ENCODE measurements around the gene MRI1. TPM values are rescaled to one million over a fixed set of nuclear protein-coding genes. Genes with fewer than 3 reads are reported as not detected.

MRI1 gene
- total RNA-seq, 4 donors from 2014 or later, result 63.0 to 304 (median 99.2) TPM

GRCh38 chr19:13795595-13796300, 31.4 kb downstream of the MRI1 start:
- intact Hi-C loops (cut with DNase I; ENCODE audit: low total_unique reads), result no loop called here
- no peaks in the 10 kb centered on the region for H3K27me3 ChIP-seq
- H3K36me3 ChIP-seq, result no peaks in the 10 kb centered on the region
- no peaks in the 10 kb centered on the region for H3K9me3 ChIP-seq
- H3K4me3 ChIP-seq, result peak overlapping the region; percentile 75 to 96 (median 88)
- TF ChIP-seq POLR2A (IDR thresholded peaks at IDR 0.05), result no peak
- no peak for TF ChIP-seq EP300 (IDR thresholded peaks at IDR 0.05; ENCODE audit: low read depth)
- TF ChIP-seq POLR2AphosphoS5 (IDR thresholded peaks at IDR 0.05), result no peak
- TF ChIP-seq CTCF (IDR thresholded peaks at IDR 0.05), result no peak
- 8 to 43% methylated on average over 3 to 30 of the region's 42 CpGs for WGBS, 2 donors (ENCODE audit: low coverage in 1 of 2)
- in situ Hi-C loops (cut with MboI; ENCODE audit: low pct_ligation_motif_present in 1 of 4, low pct_unique_long_range_greater_than_20kb in 1 of 4, low sequenced_read_pairs in 3 of 4), result no loop called here
- peaks cover 9 to 36% (median 32%) of the 10 kb centered on the region in 4 donors for H3K4me1 ChIP-seq
- H3K27ac ChIP-seq, result peak overlapping the region; percentile 92 to 95 (median 92)
- DNase-seq, result no peak

GRCh38 chr19:13796301-13797057, 32.2 kb downstream of the MRI1 start:
- DNase-seq, result peak; percentile 51
- intact Hi-C loops (cut with DNase I; ENCODE audit: low total_unique reads) (no loop called here), in situ Hi-C loops (cut with MboI; ENCODE audit: low pct_ligation_motif_present in 1 of 4, low pct_unique_long_range_greater_than_20kb in 1 of 4, low sequenced_read_pairs in 3 of 4) (no loop called here)
- Histone ChIP-seq H3K27me3 (no peaks in the 10 kb centered on the region), H3K4me1 (peaks cover 9 to 36% (median 32%) of the 10 kb centered on the region in 4 donors), H3K36me3 (no peaks in the 10 kb centered on the region), H3K9me3 (no peaks in the 10 kb centered on the region), H3K4me3 (peak overlapping the region in 3 of 4 donors; percentile 75 to 96 (median 80)), H3K27ac (peak overlapping the region; percentile 92 to 95 (median 92))
- 22 to 30% methylated on average over 4 to 12 of the region's 12 CpGs for WGBS, 2 donors (ENCODE audit: low coverage in 1 of 2)
- TF ChIP-seq EP300 (IDR thresholded peaks at IDR 0.05; ENCODE audit: low read depth) (no peak), CTCF (IDR thresholded peaks at IDR 0.05) (peak in 1 of 5 experiments; percentile 14), POLR2A (IDR thresholded peaks at IDR 0.05) (no peak), POLR2AphosphoS5 (IDR thresholded peaks at IDR 0.05) (peak in 2 of 3 donors; percentile 9 to 17)

- Histone ChIP-seq H3K4me3 (no peak overlapping the region), H3K27ac (peak overlapping the region; percentile 92 to 95 (median 92)), H3K36me3 (no peaks in the 10 kb centered on the region), H3K4me1 (peaks cover 9 to 36% (median 32%) of the 10 kb centered on the region in 4 donors), H3K27me3 (no peaks in the 10 kb centered on the region), H3K9me3 (no peaks in the 10 kb centered on the region)
- DNase-seq, result no peak
- TF ChIP-seq POLR2AphosphoS5 (IDR thresholded peaks at IDR 0.05), result no peak
- intact Hi-C loops (cut with DNase I; ENCODE audit: low total_unique reads) (no loop called here), in situ Hi-C loops (cut with MboI; ENCODE audit: low pct_ligation_motif_present in 1 of 4, low pct_unique_long_range_greater_than_20kb in 1 of 4, low sequenced_read_pairs in 3 of 4) (no loop called here)
- 67% methylated on average over 4 of the region's 4 CpGs; no CpG with 5 or more reads in 1 of the 2 donors for WGBS, 2 donors (ENCODE audit: low coverage in 1 of 2)
Observed at GRCh38 chr19:13797058-13797440, 32.7 kb downstream of the MRI1 start.

GRCh38 chr19:13797870-13798269, 33.5 kb downstream of the MRI1 start:
- Histone ChIP-seq H3K27ac (peak overlapping the region in 3 of 4 donors; percentile 92 to 95 (median 92)), H3K9me3 (no peaks in the 10 kb centered on the region), H3K4me1 (peaks cover 9 to 36% (median 32%) of the 10 kb centered on the region in 4 donors), H3K4me3 (no peak overlapping the region), H3K36me3 (no peaks in the 10 kb centered on the region), H3K27me3 (no peaks in the 10 kb centered on the region)
- WGBS, 2 donors (ENCODE audit: low coverage in 1 of 2), result 22 to 40% methylated on average over 6 to 7 of the region's 7 CpGs
- no peak for DNase-seq
- in situ Hi-C loops (cut with MboI; ENCODE audit: low pct_ligation_motif_present in 1 of 4, low pct_unique_long_range_greater_than_20kb in 1 of 4, low sequenced_read_pairs in 3 of 4), result no loop called here
- intact Hi-C loops (cut with DNase I; ENCODE audit: low total_unique reads), result no loop called here
- no peak for TF ChIP-seq POLR2A (IDR thresholded peaks at IDR 0.05)
- no peak for TF ChIP-seq CTCF (IDR thresholded peaks at IDR 0.05)
- no peak for TF ChIP-seq POLR2AphosphoS5 (IDR thresholded peaks at IDR 0.05)
- TF ChIP-seq EP300 (IDR thresholded peaks at IDR 0.05; ENCODE audit: low read depth), result no peak

Data from transverse colon (tissue), 4 donors.